Activated T-cell treated with anti-CD3 and anti-CD28 coated beads, Interleukin-2, amount 50 U/mL, for 24 hours (primary cell): ENCODE measurements around the gene STXBP4.
"Not testable (repeated sequence)": the region's sequence is repeated elsewhere in the genome, so short reads cannot be mapped to it uniquely, and the experiment has no call there.

ENCODE experiments used
- DNase-seq: peaks from one replicate; pipeline ENCODE4 v3.0.0-alpha.2; 2020
- H3K27ac Mint-ChIP-seq: 2 replicates; pipeline ENCODE4 v1.8.0; 2020; ENCODE audit warnings: mild to moderate bottlenecking, mixed read lengths
- H3K27me3 Mint-ChIP-seq: 2 replicates; pipeline ENCODE4 v1.8.0; 2020; ENCODE audit warnings: mixed read lengths
- H3K36me3 Mint-ChIP-seq: 2 replicates; pipeline ENCODE4 v1.8.0; 2020; ENCODE audit warnings: low read depth, mixed read lengths
- H3K4me1 Mint-ChIP-seq: 2 replicates; pipeline ENCODE4 v1.8.0; 2020; ENCODE audit warnings: low read depth, mixed read lengths
- H3K4me3 Mint-ChIP-seq: 2 replicates; pipeline ENCODE4 v1.8.0; 2020; ENCODE audit warnings: mild to moderate bottlenecking, moderate library complexity, mixed read lengths
- H3K9me3 Mint-ChIP-seq: 2 replicates; pipeline ENCODE4 v1.8.0; 2020; ENCODE audit warnings: mixed read lengths

STXBP4 gene

GRCh38 chr17:55053855-55054254 lies 85.3 kb downstream of the STXBP4 start:
- Mint-ChIP-seq H3K27me3 (no peaks in the 10 kb centered on the region), H3K9me3 (no peaks in the 10 kb centered on the region), H3K4me3 (no peak overlapping the region), H3K4me1 (no peaks in the 10 kb centered on the region), H3K36me3 (peaks cover 8% of the 10 kb centered on the region), H3K27ac (no peak overlapping the region)
- no peak for DNase-seq

GRCh38 chr17:55054429-55054828 lies 85.9 kb downstream of the STXBP4 start:
- DNase-seq, result no peak
- Mint-ChIP-seq H3K36me3 (peaks cover 5% of the 10 kb centered on the region), H3K4me1 (no peaks in the 10 kb centered on the region), H3K4me3 (no peak overlapping the region), H3K9me3 (no peaks in the 10 kb centered on the region), H3K27me3 (no peaks in the 10 kb centered on the region), H3K27ac (no peak overlapping the region)

- Mint-ChIP-seq H3K36me3 (no peaks in the 10 kb centered on the region), H3K9me3 (no peaks in the 10 kb centered on the region), H3K4me1 (peaks cover 3% of the 10 kb centered on the region), H3K27me3 (no peaks in the 10 kb centered on the region), H3K27ac (no peak overlapping the region), H3K4me3 (no peak overlapping the region)
- DNase-seq, result no peak
Measured at GRCh38 chr17:55056526-55056925, 88.0 kb downstream of the STXBP4 start.

GRCh38 chr17:55057184-55057583 lies 88.6 kb downstream of the STXBP4 start:
- no peak for DNase-seq
- Mint-ChIP-seq H3K36me3 (no peaks in the 10 kb centered on the region), H3K4me3 (no peak overlapping the region), H3K9me3 (no peaks in the 10 kb centered on the region), H3K4me1 (peaks cover 3% of the 10 kb centered on the region), H3K27me3 (no peaks in the 10 kb centered on the region), H3K27ac (no peak overlapping the region)

GRCh38 chr17:55059724-55060123 lies 91.2 kb downstream of the STXBP4 start:
- H3K36me3 Mint-ChIP-seq, result no peaks in the 10 kb centered on the region

GRCh38 chr17:55062921-55063320 lies 94.4 kb downstream of the STXBP4 start:
- Mint-ChIP-seq H3K27me3 (no peaks in the 10 kb centered on the region), H3K36me3 (no peaks in the 10 kb centered on the region), H3K27ac (no peak overlapping the region), H3K9me3 (no peaks in the 10 kb centered on the region), H3K4me3 (no peak overlapping the region), H3K4me1 (peaks cover 10% of the 10 kb centered on the region)
- no peak for DNase-seq

More at GRCh38 chr17:55059724-55060123, 91.2 kb downstream of the STXBP4 start:
- DNase-seq, result no peak
- Mint-ChIP-seq H3K9me3 (no peaks in the 10 kb centered on the region), H3K27ac (no peak overlapping the region), H3K4me3 (no peak overlapping the region), H3K4me1 (peaks cover 3% of the 10 kb centered on the region), H3K27me3 (no peaks in the 10 kb centered on the region)

- no peak overlapping the region for H3K27ac Mint-ChIP-seq
- no peak overlapping the region for H3K4me3 Mint-ChIP-seq
- H3K36me3 Mint-ChIP-seq, result no peaks in the 10 kb centered on the region
- no peaks in the 10 kb centered on the region for H3K9me3 Mint-ChIP-seq
- DNase-seq, result no peak
- H3K4me1 Mint-ChIP-seq, result peaks cover 10% of the 10 kb centered on the region
- no peaks in the 10 kb centered on the region for H3K27me3 Mint-ChIP-seq
Measured at GRCh38 chr17:55063885-55064874, 95.6 kb downstream of the STXBP4 start.

- H3K4me1 Mint-ChIP-seq, result peaks cover 11% of the 10 kb centered on the region
- H3K36me3 Mint-ChIP-seq, result peaks cover 2% of the 10 kb centered on the region
- no peak for DNase-seq
- no peak overlapping the region for H3K27ac Mint-ChIP-seq
- no peak overlapping the region for H3K4me3 Mint-ChIP-seq
- no peaks in the 10 kb centered on the region for H3K27me3 Mint-ChIP-seq
- no peaks in the 10 kb centered on the region for H3K9me3 Mint-ChIP-seq
Measured at GRCh38 chr17:55067697-55068439, 99.3 kb downstream of the STXBP4 start.

- peaks cover 7% of the 10 kb centered on the region for H3K36me3 Mint-ChIP-seq
- peaks cover 16% of the 10 kb centered on the region for H3K4me1 Mint-ChIP-seq
- H3K9me3 Mint-ChIP-seq, result no peaks in the 10 kb centered on the region
- no peaks in the 10 kb centered on the region for H3K27me3 Mint-ChIP-seq
- H3K4me3 Mint-ChIP-seq, result no peak overlapping the region
- DNase-seq, result no peak
- no peak overlapping the region for H3K27ac Mint-ChIP-seq
Measured at GRCh38 chr17:55068862-55069811, 100.6 kb downstream of the STXBP4 start.

- DNase-seq, result no peak
- peaks cover 10% of the 10 kb centered on the region for H3K36me3 Mint-ChIP-seq
- H3K27ac Mint-ChIP-seq, result no peak overlapping the region
- H3K4me3 Mint-ChIP-seq, result no peak overlapping the region
- H3K27me3 Mint-ChIP-seq, result no peaks in the 10 kb centered on the region
- H3K9me3 Mint-ChIP-seq, result no peaks in the 10 kb centered on the region
- H3K4me1 Mint-ChIP-seq, result peaks cover 16% of the 10 kb centered on the region
Measured at GRCh38 chr17:55069983-55070529, 101.5 kb downstream of the STXBP4 start.

GRCh38 chr17:55072898-55073297 lies 104.3 kb downstream of the STXBP4 start:
- Mint-ChIP-seq H3K4me1 (peaks cover 10% of the 10 kb centered on the region), H3K4me3 (no peak overlapping the region), H3K9me3 (no peaks in the 10 kb centered on the region), H3K27me3 (no peaks in the 10 kb centered on the region), H3K27ac (peak overlapping the region; percentile 15), H3K36me3 (peaks cover 18% of the 10 kb centered on the region)
- no peak for DNase-seq

GRCh38 chr17:55073467-55073866 lies 104.9 kb downstream of the STXBP4 start:
- peaks cover 10% of the 10 kb centered on the region for H3K4me1 Mint-ChIP-seq
- peak overlapping the region; percentile 15 for H3K27ac Mint-ChIP-seq
- not testable (repeated sequence) for H3K9me3 Mint-ChIP-seq, H3K27me3 Mint-ChIP-seq, DNase-seq, H3K4me3 Mint-ChIP-seq
- H3K36me3 Mint-ChIP-seq, result peaks cover 24% of the 10 kb centered on the region

- peaks cover 54% of the 10 kb centered on the region for H3K36me3 Mint-ChIP-seq
- H3K27me3 Mint-ChIP-seq, result no peaks in the 10 kb centered on the region
- no peak overlapping the region for H3K27ac Mint-ChIP-seq
- no peak for DNase-seq
- H3K4me1 Mint-ChIP-seq, result no peaks in the 10 kb centered on the region
- H3K4me3 Mint-ChIP-seq, result no peak overlapping the region
- H3K9me3 Mint-ChIP-seq, result no peaks in the 10 kb centered on the region
Measured at GRCh38 chr17:55081559-55081958, 113.0 kb downstream of the STXBP4 start.

- no peak for DNase-seq
- no peaks in the 10 kb centered on the region for H3K9me3 Mint-ChIP-seq
- H3K27me3 Mint-ChIP-seq, result no peaks in the 10 kb centered on the region
- H3K4me1 Mint-ChIP-seq, result peaks cover 18% of the 10 kb centered on the region
- H3K36me3 Mint-ChIP-seq, result peaks cover 32% of the 10 kb centered on the region
- H3K4me3 Mint-ChIP-seq, result no peak overlapping the region
- no peak overlapping the region for H3K27ac Mint-ChIP-seq
Measured at GRCh38 chr17:55086635-55087058, 118.1 kb downstream of the STXBP4 start.
